Right kidney (tissue), 1 donor: ENCODE data around the gene RRP9.

ENCODE experiments used
- DNase-seq: peaks from one replicate; pipeline ENCODE4 v3.0.0-alpha.2; 2016

Gene RRP9

GRCh38 chr3:51957520-51958205, 16.0 kb upstream of the RRP9 start:
- DNase-seq, result no peak

- DNase-seq, result peak; percentile 95
Measured at GRCh38 chr3:51955893-51956770, 14.4 kb upstream of the RRP9 start.

GRCh38 chr3:51955175-51955892, 13.6 kb upstream of the RRP9 start, which contains the start of gene GPR62:
Gene GPR62 (plus strand): TSS chr3:51955381. CDS start chr3:51955653, 272 bp downstream.
- DNase-seq, result peak; percentile 43

- no peak for DNase-seq
Measured at GRCh38 chr3:51954713-51955112, 13.0 kb upstream of the RRP9 start.

GRCh38 chr3:51954105-51954504, 12.4 kb upstream of the RRP9 start:
- no peak for DNase-seq

GRCh38 chr3:51953445-51953844, 11.7 kb upstream of the RRP9 start:
- no peak for DNase-seq

- no peak for DNase-seq
Measured at GRCh38 chr3:51950899-51951298, 9.2 kb upstream of the RRP9 start.

GRCh38 chr3:51949121-51949520, 7.4 kb upstream of the RRP9 start:
- DNase-seq, result no peak

GRCh38 chr3:51948016-51948580, 6.4 kb upstream of the RRP9 start:
- DNase-seq, result no peak

- no peak for DNase-seq
Measured at GRCh38 chr3:51947215-51947900, 5.7 kb upstream of the RRP9 start.

GRCh38 chr3:51946796-51947195, 5.1 kb upstream of the RRP9 start:
- DNase-seq, result no peak

- no peak for DNase-seq
Measured at GRCh38 chr3:51945926-51946705, 4.4 kb upstream of the RRP9 start.

GRCh38 chr3:51945031-51945840, 3.5 kb upstream of the RRP9 start:
- DNase-seq, result no peak

- DNase-seq, result no peak
Measured at GRCh38 chr3:51944451-51945021, 2.8 kb upstream of the RRP9 start.

- no peak for DNase-seq
Measured at GRCh38 chr3:51943451-51944391, 2.0 kb upstream of the RRP9 start.

GRCh38 chr3:51942603-51943450, 1.1 kb upstream of the RRP9 start:
- DNase-seq, result no peak

GRCh38 chr3:51941463-51941797, 274 bp downstream of the RRP9 start:
- DNase-seq, result no peak
